SK-N-SH (cell line): ENCODE data around the gene MAN1A2. TPM values are rescaled to one million over a fixed set of nuclear protein-coding genes. Genes with fewer than 3 reads are reported as not detected.

Experiments used
- CTCF ChIA-PET: fragments of 300-600, 350-600 bp; formaldehyde crosslinking; extraction: SDS; loops from one replicate; lab custom pipeline; 2021; lab: Yijun Ruan, JAX
- POLR2A ChIA-PET: fragments of 350-600 bp; sonication (Branson Sonifier 250); formaldehyde crosslinking; extraction: SDS; loops from one replicate; lab custom pipeline; 2020; ENCODE audit warnings: antibody characterized with exemption, inconsistent platforms; lab: Yijun Ruan, JAX
- DNase-seq: peaks from one replicate; pipeline ENCODE4 v3.0.0; 2012
- H2AFZ ChIP-seq: fragments of 200-600 bp; sonication (generic); 2 replicates; pipeline ENCODE4 v1.8.1; 2016; ENCODE audit warnings: antibody characterized with exemption, mild to moderate bottlenecking, low read depth
- H3F3A ChIP-seq: fragments of 200-600 bp; sonication (generic); replicated peaks from 2 replicates; pipeline ENCODE3; 2016; ENCODE audit warnings: antibody characterized with exemption, mild to moderate bottlenecking; ENCODE audit not compliant: insufficient read depth
- H3K27ac ChIP-seq, 2 experiments: fragments of 200-500 bp in 1 of 2; fragments of 200-600 bp in 1 of 2; sonication (Bioruptor generic) in 1 of 2; sonication (generic), shearing (Covaris generic) in 1 of 2; 2 replicates each; pipeline versions ENCODE4 v1.5.1 to v1.6.1; 2014 to 2016; ENCODE audit warnings: low read depth in 2 of 2, inconsistent platforms in 1 of 2, low read length in 1 of 2, mild to moderate bottlenecking in 1 of 2, mixed read lengths in 1 of 2
- H3K27me3 ChIP-seq: fragments of 200-600 bp; sonication (generic), shearing (Covaris generic); 2 replicates; pipeline ENCODE4 v1.6.1; 2016; ENCODE audit warnings: mixed run types; ENCODE audit not compliant: insufficient read depth
- H3K36me3 ChIP-seq, 2 experiments: fragments of 200-500 bp in 1 of 2; fragments of 200-600 bp in 1 of 2; sonication (Bioruptor generic) in 1 of 2; sonication (generic) in 1 of 2; replicated peaks in 1 of 2; 2 replicates each; pipeline versions ENCODE3 to v1.5.1; 2014 to 2016; ENCODE audit warnings: low read length in 1 of 2, mild to moderate bottlenecking in 1 of 2; ENCODE audit not compliant: insufficient read depth in 2 of 2, control insufficient read depth in 1 of 2
- H3K4me1 ChIP-seq, 2 experiments: fragments of 200-500 bp in 1 of 2; fragments of 200-600 bp in 1 of 2; sonication (Bioruptor generic) in 1 of 2; sonication (generic), shearing (Covaris generic) in 1 of 2; 2 replicates each; pipeline versions ENCODE4 v1.5.1 to v1.6.1; 2014 to 2016; ENCODE audit warnings: low read depth in 1 of 2, low read length in 1 of 2, mixed run types in 1 of 2; ENCODE audit not compliant: insufficient read depth in 2 of 2, control insufficient read depth in 1 of 2
- H3K4me2 ChIP-seq: fragments of 200-600 bp; sonication (generic), shearing (Covaris generic); 2 replicates; pipeline ENCODE4 v1.6.1; 2017; ENCODE audit warnings: mixed run types
- H3K4me3 ChIP-seq, 2 experiments: fragments of 200-500 bp in 1 of 2; fragments of 200-600 bp in 1 of 2; sonication (Bioruptor generic) in 1 of 2; sonication (generic), shearing (Covaris generic) in 1 of 2; 2 replicates each; pipeline versions ENCODE4 v1.5.1 to v1.8.1; 2014 to 2016; ENCODE audit warnings: low read depth in 2 of 2, inconsistent platforms in 1 of 2, low read length in 1 of 2, mild to moderate bottlenecking in 1 of 2, mixed read lengths in 1 of 2, moderate library complexity in 1 of 2
- H3K79me2 ChIP-seq: fragments of 200-600 bp; sonication (generic); 2 replicates; pipeline ENCODE4 v1.8.1; 2017; ENCODE audit warnings: mild to moderate bottlenecking; ENCODE audit not compliant: insufficient read depth
- H3K9ac ChIP-seq: fragments of 200-600 bp; sonication (generic); 2 replicates; pipeline ENCODE4 v1.6.1; 2017; ENCODE audit warnings: mixed run types
- H3K9me2 ChIP-seq: fragments of 200-600 bp; sonication (generic); 2 replicates; pipeline ENCODE4 v1.6.1; 2017; ENCODE audit warnings: mixed run types
- H3K9me3 ChIP-seq: fragments of 200-600 bp; sonication (generic); 2 replicates; pipeline ENCODE4 v1.6.1; 2017; ENCODE audit warnings: mixed run types, mild to moderate bottlenecking, moderate library complexity
- H4K20me1 ChIP-seq: fragments of 200-600 bp; sonication (generic); 2 replicates; pipeline ENCODE4 v1.6.1; 2017; ENCODE audit warnings: mild to moderate bottlenecking, mixed run types; ENCODE audit not compliant: insufficient read depth
- EP300 ChIP-seq, 2 experiments: IDR thresholded peaks; 2 replicates each; pipeline versions ENCODE4 v1.4.0 to v1.6.1; 2012; ENCODE audit warnings: borderline replicate concordance in 1 of 2, low read depth in 1 of 2, low read length in 1 of 2
- FOSL2 ChIP-seq: IDR thresholded peaks from 2 replicates; pipeline ENCODE4 v1.4.0; 2012; ENCODE audit warnings: low read depth, mild to moderate bottlenecking, moderate library complexity, borderline replicate concordance
- FOXJ3 ChIP-seq: sonication (generic); formaldehyde crosslinking; IDR thresholded peaks from 2 replicates; pipeline ENCODE4 v1.5.1; 2020; ENCODE audit warnings: mild to moderate bottlenecking, missing genetic modification reagents
- FOXM1 ChIP-seq: IDR thresholded peaks from 2 replicates; pipeline ENCODE4 v1.4.0; 2012; ENCODE audit warnings: low read depth, mild to moderate bottlenecking
- MEF2A ChIP-seq: IDR thresholded peaks from 2 replicates; pipeline ENCODE4 v1.4.0; 2012; ENCODE audit warnings: low read depth, borderline replicate concordance
- NFIC ChIP-seq: IDR thresholded peaks from 2 replicates; pipeline ENCODE4 v1.4.0; 2012; ENCODE audit warnings: borderline replicate concordance
- RFX5 ChIP-seq: IDR thresholded peaks from 2 replicates; pipeline ENCODE4 v1.6.1; 2012; ENCODE audit warnings: mild to moderate bottlenecking, improper control_type of control experiment, low read length
- YY1 ChIP-seq: IDR thresholded peaks from 2 replicates; pipeline ENCODE4 v1.4.0; 2012; ENCODE audit warnings: low read depth, mild to moderate bottlenecking
- WGBS: methylation state at CpG from one replicate; pipeline ENCODE4 v1.1.6; 2017; ENCODE audit warnings: low lambda C conversion rate; 5-methylcytosine and 5-hydroxymethylcytosine counted together
- polyA plus RNA-seq, 3 experiments: library from polyadenylated mRNA; depleted of rRNA; stranded (reverse); fragments of >200 nt; gene quantifications; 2 replicates each; pipeline ENCODE4 v1.2.3, GENCODE V29; 2012
- TF ChIP-seq, protein P1 (sequence below): IDR thresholded peaks from 2 replicates; pipeline ENCODE4 v1.4.0; 2012; ENCODE audit warnings: low read depth
- TF ChIP-seq, protein P2 (sequence below): IDR thresholded peaks from 2 replicates; pipeline ENCODE4 v1.4.0; 2012; ENCODE audit warnings: low read depth, borderline replicate concordance
- TF ChIP-seq, protein P3 (sequence below): fragments of 150-350 bp; IDR thresholded peaks from 2 replicates; pipeline ENCODE4 v1.6.1; 2017; ENCODE audit warnings: antibody characterized with exemption, low read length, low read depth, borderline replicate concordance

The MAN1A2 gene
- polyA plus RNA-seq, 1 of the 3 experiments (the other 2 are of a cell fraction) = 6.0 TPM

DNA sequence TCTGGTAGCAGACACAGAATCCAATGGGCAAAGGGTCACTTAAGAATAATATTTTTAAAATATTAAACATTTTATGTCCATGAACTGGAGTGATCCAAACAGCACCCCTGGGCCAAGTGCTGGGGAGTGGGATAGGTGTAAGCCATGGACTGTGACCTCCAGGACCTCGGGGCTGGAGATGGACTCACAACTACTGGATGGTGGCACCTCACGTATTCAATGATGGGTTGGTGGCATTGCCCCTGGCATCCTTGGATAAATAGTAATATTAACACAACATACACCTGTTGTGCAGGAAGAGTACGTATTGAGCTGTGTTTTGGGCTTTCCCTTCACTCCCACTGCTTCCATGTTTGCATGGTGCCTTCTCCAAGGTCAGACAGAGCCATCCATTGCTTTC is 199.3 kb downstream of the MAN1A2 start:
- no peaks in the 10 kb centered on the region for H3K36me3 ChIP-seq
- H3K4me2 ChIP-seq = no peak overlapping the region
- H3K4me1 ChIP-seq = peaks cover 0 to 22% of the 10 kb centered on the region in 2 experiments; a peak in 2 of 4 replicates
- H2AFZ ChIP-seq = no peak overlapping the region
- H3K79me2 ChIP-seq = no peaks in the 10 kb centered on the region
- no peak for DNase-seq
- H3K9ac ChIP-seq = no peak overlapping the region
- no peaks in the 10 kb centered on the region for H4K20me1 ChIP-seq
- H3K4me3 ChIP-seq = no peak overlapping the region
- TF ChIP-seq FOSL2 = no peak
- TF ChIP-seq, protein P1, sequence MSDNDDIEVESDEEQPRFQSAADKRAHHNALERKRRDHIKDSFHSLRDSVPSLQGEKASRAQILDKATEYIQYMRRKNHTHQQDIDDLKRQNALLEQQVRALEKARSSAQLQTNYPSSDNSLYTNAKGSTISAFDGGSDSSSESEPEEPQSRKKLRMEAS = no peak
- no peak for TF ChIP-seq YY1
- no peak for TF ChIP-seq FOXM1
- TF ChIP-seq EP300 (IDR thresholded peaks at IDR 0.05; ENCODE audit: borderline replicate concordance in 1 of 2, low read depth in 1 of 2, low read length in 1 of 2) = no peak
- TF ChIP-seq, all 33 proteins: peak for 0
- Histone ChIP-seq H3K9me3 (no peaks in the 10 kb centered on the region), H3K9me2 (no peaks in the 10 kb centered on the region), H3K27me3 (peaks cover 9% of the 10 kb centered on the region; the same call in 1 of the 2 replicates), H3K27ac (no peak overlapping the region), H3F3A (no peaks in the 10 kb centered on the region)
- 18% methylated on average over 3 of the region's 3 CpGs for WGBS
- CTCF ChIA-PET = interaction anchor here (1.2 kb wide), 1 partner anchor 203 kb away, joined by 3 read pairs; no protein-coding TSS in a partner anchor
- POLR2A ChIA-PET = no interaction called here

DNA sequence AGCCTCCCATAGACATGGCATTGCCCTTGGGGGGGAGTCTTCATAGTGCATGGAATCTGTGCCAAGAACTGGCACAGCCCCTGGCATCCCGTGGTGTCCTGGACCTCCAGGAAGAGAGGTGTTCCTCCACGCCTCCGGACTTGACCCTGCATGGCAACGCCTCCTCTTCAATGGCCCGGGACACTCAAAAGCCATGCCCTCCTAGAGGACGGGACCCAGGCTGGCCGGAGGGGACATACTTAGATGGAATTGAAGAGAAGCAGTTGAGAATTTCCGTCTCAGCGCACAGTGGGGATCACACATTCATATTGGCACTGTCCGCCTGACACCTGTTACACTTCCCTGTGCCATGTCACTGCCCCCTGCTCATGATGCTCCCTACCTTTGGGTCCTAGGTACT is 200.2 kb downstream of the MAN1A2 start:
- Histone ChIP-seq H3K79me2 (no peaks in the 10 kb centered on the region), H3K4me2 (no peak overlapping the region)

More for the DNA sequence above, 200.2 kb downstream of the MAN1A2 start:
- no peak overlapping the region for H3K9ac ChIP-seq
- H2AFZ ChIP-seq = no peak overlapping the region
- ChIA-PET POLR2A (no interaction called here), CTCF (interaction anchor here (1.2 to 1.8 kb wide), 2 partner anchors 187 to 202 kb away, joined by 3 to 8 read pairs; no protein-coding TSS in a partner anchor)
- no peaks in the 10 kb centered on the region for H3K9me3 ChIP-seq
- H3K27ac ChIP-seq = no peak overlapping the region
- H3F3A ChIP-seq = no peaks in the 10 kb centered on the region
- H3K36me3 ChIP-seq = no peaks in the 10 kb centered on the region
- TF ChIP-seq FOXJ3 (no peak), MEF2A (no peak), RFX5 (no peak), YY1 (no peak), NFIC (no peak)
- TF ChIP-seq, protein P2, sequence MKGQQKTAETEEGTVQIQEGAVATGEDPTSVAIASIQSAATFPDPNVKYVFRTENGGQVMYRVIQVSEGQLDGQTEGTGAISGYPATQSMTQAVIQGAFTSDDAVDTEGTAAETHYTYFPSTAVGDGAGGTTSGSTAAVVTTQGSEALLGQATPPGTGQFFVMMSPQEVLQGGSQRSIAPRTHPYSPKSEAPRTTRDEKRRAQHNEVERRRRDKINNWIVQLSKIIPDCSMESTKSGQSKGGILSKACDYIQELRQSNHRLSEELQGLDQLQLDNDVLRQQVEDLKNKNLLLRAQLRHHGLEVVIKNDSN = no peak
- TF ChIP-seq, protein P3, sequence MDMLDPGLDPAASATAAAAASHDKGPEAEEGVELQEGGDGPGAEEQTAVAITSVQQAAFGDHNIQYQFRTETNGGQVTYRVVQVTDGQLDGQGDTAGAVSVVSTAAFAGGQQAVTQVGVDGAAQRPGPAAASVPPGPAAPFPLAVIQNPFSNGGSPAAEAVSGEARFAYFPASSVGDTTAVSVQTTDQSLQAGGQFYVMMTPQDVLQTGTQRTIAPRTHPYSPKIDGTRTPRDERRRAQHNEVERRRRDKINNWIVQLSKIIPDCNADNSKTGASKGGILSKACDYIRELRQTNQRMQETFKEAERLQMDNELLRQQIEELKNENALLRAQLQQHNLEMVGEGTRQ = no peak
- H3K4me1 ChIP-seq = peaks cover 0 to 22% of the 10 kb centered on the region in 2 experiments; a peak in 2 of 4 replicates
- H3K9me2 ChIP-seq = no peaks in the 10 kb centered on the region
- WGBS = 100% methylated on average over 2 of the region's 10 CpGs
- no peaks in the 10 kb centered on the region for H4K20me1 ChIP-seq
- peaks cover 9% of the 10 kb centered on the region; the same call in 1 of the 2 replicates for H3K27me3 ChIP-seq
- no peak overlapping the region for H3K4me3 ChIP-seq
- DNase-seq = no peak
